Activated T-helper 17 cell treated with anti-CD3 and anti-CD28 coated beads, Interleukin-2, amount 50 U/mL, for 72 hours (primary cell): ENCODE data around the gene KIF5B. TPM values are rescaled to one million over a fixed set of nuclear protein-coding genes. Genes with fewer than 3 reads are reported as not detected.
"Not testable (repeated sequence)": the region's sequence is repeated elsewhere in the genome, so short reads cannot be mapped to it uniquely, and the experiment has no call there.

Experiments used
- ATAC-seq: fragments of 150-1000 bp; cut with Tn5 transposase; replicated peaks from 2 replicates; pipeline ENCODE4 v1.10.0; 2021; ENCODE audit warnings: mild to moderate bottlenecking, moderate library complexity
- H3K27ac Mint-ChIP-seq: one replicate; pipeline ENCODE4 v1.8.0; 2022; ENCODE audit warnings: mixed read lengths
- H3K27me3 Mint-ChIP-seq: one replicate; pipeline ENCODE4 v1.8.0; 2022; ENCODE audit warnings: mixed read lengths
- H3K36me3 Mint-ChIP-seq: one replicate; pipeline ENCODE4 v1.8.0; 2022; ENCODE audit warnings: low read depth, mild to moderate bottlenecking, mixed read lengths
- H3K4me1 Mint-ChIP-seq: one replicate; pipeline ENCODE4 v1.8.0; 2022; ENCODE audit warnings: mixed read lengths
- H3K4me3 Mint-ChIP-seq: one replicate; pipeline ENCODE4 v1.8.0; 2022; ENCODE audit warnings: mild to moderate bottlenecking, mixed read lengths
- H3K9me3 Mint-ChIP-seq: one replicate; pipeline ENCODE4 v1.8.0; 2022; ENCODE audit warnings: mixed read lengths
- total RNA-seq, 2 donors: library from RNA; stranded (reverse); gene quantifications; one replicate each; pipeline ENCODE4 v1.2.3, GENCODE V29; 2022

The KIF5B gene
- total RNA-seq, 2 donors from 2014 or later, result 44.7 to 72.2 TPM

DNA sequence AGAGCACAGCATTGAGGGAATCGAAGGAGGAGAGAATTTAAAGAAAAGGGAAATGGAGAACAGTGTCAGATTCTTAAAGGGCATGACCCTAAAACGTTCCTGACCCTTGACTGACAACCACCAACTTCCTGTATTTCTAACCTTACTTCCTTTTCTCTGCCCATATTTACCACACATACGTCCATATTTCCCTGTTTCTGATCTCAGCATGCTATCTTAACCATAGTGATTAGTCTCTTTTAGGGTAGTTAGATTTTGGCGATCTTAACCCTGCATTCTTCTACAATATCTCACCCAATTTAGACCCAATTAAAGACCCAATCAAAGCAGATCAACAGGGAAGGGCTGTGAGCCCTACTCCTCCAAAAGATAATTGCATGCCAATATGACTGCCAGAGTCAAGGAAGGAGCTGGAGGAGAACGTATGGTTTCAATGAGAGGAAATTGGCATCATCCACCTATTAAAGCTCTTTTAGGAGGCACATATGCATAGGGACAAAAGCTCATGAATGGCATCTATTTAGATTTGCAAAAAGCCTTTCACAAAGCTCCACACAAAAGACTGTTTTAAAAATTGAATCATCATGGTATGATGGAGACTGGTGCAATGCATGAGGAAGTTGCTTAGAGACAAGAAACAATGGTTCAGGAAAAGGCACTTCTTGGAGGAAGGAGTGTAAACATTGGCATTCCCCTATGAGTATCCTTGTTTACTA lies 78.6 kb downstream of the KIF5B start:
- Mint-ChIP-seq H3K4me1 (peaks cover 10% of the 10 kb centered on the region), H3K27me3 (peaks cover 3% of the 10 kb centered on the region), H3K36me3 (no peaks in the 10 kb centered on the region), H3K9me3 (no peaks in the 10 kb centered on the region), H3K27ac (peak overlapping the region; percentile 51), H3K4me3 (peak overlapping the region; percentile 34)
- ATAC-seq, result peak; percentile 52

- Mint-ChIP-seq H3K27ac (no peak overlapping the region), H3K27me3 (no peaks in the 10 kb centered on the region), H3K36me3 (no peaks in the 10 kb centered on the region), H3K9me3 (no peaks in the 10 kb centered on the region), H3K4me1 (peaks cover 10% of the 10 kb centered on the region), H3K4me3 (no peak overlapping the region)
- no peak for ATAC-seq
These were observed 81.0 kb downstream of the KIF5B start for GRCh38 chr10:31975157-31975765.

- Mint-ChIP-seq H3K9me3 (no peaks in the 10 kb centered on the region), H3K27me3 (no peaks in the 10 kb centered on the region), H3K27ac (no peak overlapping the region), H3K36me3 (no peaks in the 10 kb centered on the region), H3K4me3 (no peak overlapping the region), H3K4me1 (peaks cover 10% of the 10 kb centered on the region)
- no peak for ATAC-seq
These were observed 81.6 kb downstream of the KIF5B start for GRCh38 chr10:31974434-31975124.

GRCh38 chr10:31972519-31973041 lies 83.6 kb downstream of the KIF5B start:
- Mint-ChIP-seq H3K36me3 (no peaks in the 10 kb centered on the region), H3K4me3 (no peak overlapping the region), H3K4me1 (peaks cover 7% of the 10 kb centered on the region), H3K9me3 (no peaks in the 10 kb centered on the region), H3K27me3 (no peaks in the 10 kb centered on the region), H3K27ac (no peak overlapping the region)
- ATAC-seq, result no peak

- not testable (repeated sequence) for H3K4me1 Mint-ChIP-seq, H3K27ac Mint-ChIP-seq, H3K36me3 Mint-ChIP-seq, H3K9me3 Mint-ChIP-seq, H3K4me3 Mint-ChIP-seq, H3K27me3 Mint-ChIP-seq, ATAC-seq
These were observed 86.4 kb downstream of the KIF5B start for GRCh38 chr10:31969847-31970246.

- Mint-ChIP-seq H3K27ac (no peak overlapping the region), H3K4me3 (no peak overlapping the region), H3K36me3 (no peaks in the 10 kb centered on the region), H3K4me1 (no peaks in the 10 kb centered on the region), H3K9me3 (no peaks in the 10 kb centered on the region), H3K27me3 (no peaks in the 10 kb centered on the region)
- no peak for ATAC-seq
These were observed 92.6 kb downstream of the KIF5B start for GRCh38 chr10:31963589-31963980.

- no peak overlapping the region for H3K27ac Mint-ChIP-seq
- no peak for ATAC-seq
- H3K9me3 Mint-ChIP-seq, result no peaks in the 10 kb centered on the region
- no peaks in the 10 kb centered on the region for H3K4me1 Mint-ChIP-seq
- no peak overlapping the region for H3K4me3 Mint-ChIP-seq
- H3K27me3 Mint-ChIP-seq, result no peaks in the 10 kb centered on the region
- no peaks in the 10 kb centered on the region for H3K36me3 Mint-ChIP-seq
These were observed 93.2 kb downstream of the KIF5B start for GRCh38 chr10:31962826-31963588.

DNA sequence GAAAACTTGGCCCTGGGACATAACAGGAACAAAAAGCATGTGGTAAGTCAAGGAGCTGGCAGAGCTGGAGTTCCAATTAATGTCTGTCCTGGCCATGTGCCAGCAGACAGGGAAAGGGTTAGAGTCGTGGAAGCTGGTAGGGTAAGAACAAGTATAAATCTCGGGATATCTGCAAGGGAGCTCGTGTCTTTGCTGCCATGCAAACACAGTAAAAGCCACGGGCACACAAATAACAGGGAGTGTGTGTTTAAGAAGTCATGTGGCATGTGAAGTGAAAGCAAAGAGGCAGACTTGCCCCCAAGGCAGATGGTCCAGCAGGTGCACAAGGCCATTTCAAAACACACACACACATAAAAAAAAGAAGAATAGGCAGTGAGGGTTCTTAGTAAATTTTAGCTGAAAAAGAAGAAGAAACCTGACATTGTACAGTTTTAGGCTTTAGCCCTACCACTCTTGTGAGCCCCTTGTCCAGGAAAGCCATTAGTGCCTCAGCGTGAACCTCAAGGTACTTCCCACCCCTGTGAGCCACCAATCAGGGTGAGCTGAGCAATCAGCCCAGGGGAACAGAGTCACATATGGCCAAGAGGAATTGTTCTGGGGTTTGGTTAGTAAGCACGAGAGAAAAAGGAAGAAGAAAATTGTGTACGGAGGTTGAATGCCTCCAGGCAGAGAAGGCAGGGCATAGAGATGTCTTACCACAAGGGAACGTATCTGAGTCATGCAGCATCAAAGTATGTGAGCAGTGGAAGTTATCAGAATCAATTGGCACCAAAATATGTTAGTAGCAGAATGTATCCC lies 94.7 kb downstream of the KIF5B start:
- no peaks in the 10 kb centered on the region for H3K27me3 Mint-ChIP-seq
- ATAC-seq, result peak; percentile 73
- no peak overlapping the region for H3K4me3 Mint-ChIP-seq
- no peak overlapping the region for H3K27ac Mint-ChIP-seq
- H3K9me3 Mint-ChIP-seq, result no peaks in the 10 kb centered on the region
- no peaks in the 10 kb centered on the region for H3K36me3 Mint-ChIP-seq
- H3K4me1 Mint-ChIP-seq, result no peaks in the 10 kb centered on the region

- peaks cover 4% of the 10 kb centered on the region for H3K9me3 Mint-ChIP-seq
- no peak for ATAC-seq
- no peak overlapping the region for H3K4me3 Mint-ChIP-seq
- no peaks in the 10 kb centered on the region for H3K4me1 Mint-ChIP-seq
- no peaks in the 10 kb centered on the region for H3K27me3 Mint-ChIP-seq
- H3K27ac Mint-ChIP-seq, result no peak overlapping the region
- no peaks in the 10 kb centered on the region for H3K36me3 Mint-ChIP-seq
These were observed 96.6 kb downstream of the KIF5B start for GRCh38 chr10:31959461-31960173.

Other genes starting within 250 kb of the KIF5B start
- gene ARHGAP12, start 127.6 kb downstream of the KIF5B start, total RNA-seq, result 1 to 10 TPM; 8.2 to 8.9 TPM